Thyroid gland (tissue), 4 donors: ENCODE data around the gene HOXD8.

Experiments used
- CTCF ChIP-seq, 6 experiments: fragments of 200-600 bp in 3 of 6; fragments of 450-650 bp in 3 of 6; sonication (generic) in 3 of 6; IDR thresholded peaks; one replicate each; pipeline ENCODE4 v1.5.1; 2016 to 2019; ENCODE audit warnings: antibody characterized with exemption in 6 of 6, mild to moderate bottlenecking in 2 of 6, inconsistent platforms in 1 of 6, moderate library complexity in 1 of 6
- POLR2A ChIP-seq, 2 donors: fragments of 450-650 bp; IDR thresholded peaks; one replicate each; pipeline ENCODE4 v1.6.1; 2017; ENCODE audit warnings: antibody characterized with exemption in 2 of 2, mild to moderate bottlenecking in 2 of 2, moderate library complexity in 1 of 2

- TF ChIP-seq CTCF (IDR thresholded peaks at IDR 0.05) = no peak
- TF ChIP-seq POLR2A (IDR thresholded peaks at IDR 0.05) = no peak
Measured at GRCh38 chr2:176154576-176155252, 25.2 kb downstream of the HOXD8 start.
